ENCODE results near the gene DNM3.

DNA sequence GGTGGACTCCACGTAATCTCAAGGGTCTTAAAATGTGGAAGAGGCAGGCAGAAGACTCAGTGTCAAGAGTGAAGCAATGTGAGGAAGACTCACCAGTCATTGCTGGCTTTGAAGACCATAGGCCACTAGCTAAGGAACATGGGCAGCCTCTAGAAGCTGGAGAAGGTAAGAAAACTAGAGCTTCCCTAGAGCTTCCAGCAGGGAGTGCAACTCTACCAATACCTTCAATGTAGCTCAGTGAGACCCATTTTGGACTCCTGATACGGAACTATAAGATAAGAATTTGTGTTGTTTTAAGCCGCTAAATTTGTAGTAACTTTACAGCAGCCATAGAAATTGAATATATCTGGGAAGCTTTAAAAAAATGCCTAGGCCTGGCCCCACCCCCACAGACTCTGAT, 41.0 kb upstream of the DNM3 start:
- no peak for TF ChIP-seq KDM1A (IDR thresholded peaks at IDR 0.05; ENCODE audit: borderline replicate concordance)
- TF ChIP-seq EZH2 (IDR thresholded peaks at IDR 0.05; ENCODE audit: borderline replicate concordance, control insufficient read depth, low read depth, low read length) = no peak
- TF ChIP-seq HDGF (IDR thresholded peaks at IDR 0.05) = no peak
- TF ChIP-seq NFYB (IDR thresholded peaks at IDR 0.05; ENCODE audit: insufficient read depth, low read depth, low read length) = no peak
- TF ChIP-seq, protein P1, sequence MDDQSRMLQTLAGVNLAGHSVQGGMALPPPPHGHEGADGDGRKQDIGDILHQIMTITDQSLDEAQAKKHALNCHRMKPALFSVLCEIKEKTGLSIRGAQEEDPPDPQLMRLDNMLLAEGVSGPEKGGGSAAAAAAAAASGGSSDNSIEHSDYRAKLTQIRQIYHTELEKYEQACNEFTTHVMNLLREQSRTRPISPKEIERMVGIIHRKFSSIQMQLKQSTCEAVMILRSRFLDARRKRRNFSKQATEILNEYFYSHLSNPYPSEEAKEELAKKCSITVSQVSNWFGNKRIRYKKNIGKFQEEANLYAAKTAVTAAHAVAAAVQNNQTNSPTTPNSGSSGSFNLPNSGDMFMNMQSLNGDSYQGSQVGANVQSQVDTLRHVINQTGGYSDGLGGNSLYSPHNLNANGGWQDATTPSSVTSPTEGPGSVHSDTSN (IDR thresholded peaks at IDR 0.05; ENCODE audit: insufficient replicate concordance, low read depth, low read length) = no peak
- TF ChIP-seq, protein P2, sequence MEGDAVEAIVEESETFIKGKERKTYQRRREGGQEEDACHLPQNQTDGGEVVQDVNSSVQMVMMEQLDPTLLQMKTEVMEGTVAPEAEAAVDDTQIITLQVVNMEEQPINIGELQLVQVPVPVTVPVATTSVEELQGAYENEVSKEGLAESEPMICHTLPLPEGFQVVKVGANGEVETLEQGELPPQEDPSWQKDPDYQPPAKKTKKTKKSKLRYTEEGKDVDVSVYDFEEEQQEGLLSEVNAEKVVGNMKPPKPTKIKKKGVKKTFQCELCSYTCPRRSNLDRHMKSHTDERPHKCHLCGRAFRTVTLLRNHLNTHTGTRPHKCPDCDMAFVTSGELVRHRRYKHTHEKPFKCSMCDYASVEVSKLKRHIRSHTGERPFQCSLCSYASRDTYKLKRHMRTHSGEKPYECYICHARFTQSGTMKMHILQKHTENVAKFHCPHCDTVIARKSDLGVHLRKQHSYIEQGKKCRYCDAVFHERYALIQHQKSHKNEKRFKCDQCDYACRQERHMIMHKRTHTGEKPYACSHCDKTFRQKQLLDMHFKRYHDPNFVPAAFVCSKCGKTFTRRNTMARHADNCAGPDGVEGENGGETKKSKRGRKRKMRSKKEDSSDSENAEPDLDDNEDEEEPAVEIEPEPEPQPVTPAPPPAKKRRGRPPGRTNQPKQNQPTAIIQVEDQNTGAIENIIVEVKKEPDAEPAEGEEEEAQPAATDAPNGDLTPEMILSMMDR (IDR thresholded peaks at IDR 0.05 in 2 of 3, conservative IDR thresholded peaks at IDR 0.05 in 1 of 3; ENCODE audit: control insufficient read depth in 2 of 3, extremely low read depth in 1 of 3, insufficient read depth in 1 of 3, low read depth in 3 of 3, low read length in 3 of 3) = no peak
- no peak for TF ChIP-seq CREB1 (IDR thresholded peaks at IDR 0.05; ENCODE audit: low read depth)

Data from GM12878 (cell line).